ENCODE measurements around the gene HSD17B8.

HSD17B8 gene

DNA sequence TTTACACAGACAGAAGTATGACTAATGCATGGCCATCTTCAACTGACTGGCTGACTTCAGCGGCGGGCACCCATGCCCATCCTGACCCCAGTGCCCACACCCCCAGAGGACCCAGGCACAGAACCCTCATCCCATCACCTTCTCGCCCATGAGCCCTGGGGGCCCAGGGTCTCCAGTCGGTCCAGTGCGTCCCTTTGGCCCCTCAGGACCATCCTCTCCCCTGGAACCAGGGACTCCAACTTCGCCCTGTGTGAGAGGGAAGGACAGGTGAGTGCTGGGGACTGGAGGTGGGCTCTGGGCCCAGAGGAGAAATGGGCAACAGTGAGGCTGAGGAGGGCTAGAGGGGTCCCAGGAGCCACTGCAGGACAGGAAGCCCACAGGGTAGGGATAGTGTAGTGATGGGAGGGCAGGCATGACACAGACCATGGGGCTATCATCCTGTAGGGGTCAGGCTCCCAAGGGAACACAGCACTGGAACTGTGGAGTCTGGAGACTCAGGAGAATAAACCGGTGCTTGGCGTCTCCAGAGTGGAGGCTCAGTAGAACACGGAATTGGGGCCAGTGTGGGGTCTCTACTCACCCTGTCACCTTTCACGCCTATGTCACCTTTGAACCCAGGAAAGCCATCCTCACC is 28.9 kb upstream of the HSD17B8 start:
- H3K4me3 ChIP-seq (replicated peaks in 1 of 2; ENCODE audit: low read depth in 2 of 2, low read length in 2 of 2): no peak overlapping the region
- TF ChIP-seq, protein P1, sequence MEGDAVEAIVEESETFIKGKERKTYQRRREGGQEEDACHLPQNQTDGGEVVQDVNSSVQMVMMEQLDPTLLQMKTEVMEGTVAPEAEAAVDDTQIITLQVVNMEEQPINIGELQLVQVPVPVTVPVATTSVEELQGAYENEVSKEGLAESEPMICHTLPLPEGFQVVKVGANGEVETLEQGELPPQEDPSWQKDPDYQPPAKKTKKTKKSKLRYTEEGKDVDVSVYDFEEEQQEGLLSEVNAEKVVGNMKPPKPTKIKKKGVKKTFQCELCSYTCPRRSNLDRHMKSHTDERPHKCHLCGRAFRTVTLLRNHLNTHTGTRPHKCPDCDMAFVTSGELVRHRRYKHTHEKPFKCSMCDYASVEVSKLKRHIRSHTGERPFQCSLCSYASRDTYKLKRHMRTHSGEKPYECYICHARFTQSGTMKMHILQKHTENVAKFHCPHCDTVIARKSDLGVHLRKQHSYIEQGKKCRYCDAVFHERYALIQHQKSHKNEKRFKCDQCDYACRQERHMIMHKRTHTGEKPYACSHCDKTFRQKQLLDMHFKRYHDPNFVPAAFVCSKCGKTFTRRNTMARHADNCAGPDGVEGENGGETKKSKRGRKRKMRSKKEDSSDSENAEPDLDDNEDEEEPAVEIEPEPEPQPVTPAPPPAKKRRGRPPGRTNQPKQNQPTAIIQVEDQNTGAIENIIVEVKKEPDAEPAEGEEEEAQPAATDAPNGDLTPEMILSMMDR (IDR thresholded peaks at IDR 0.05; ENCODE audit: low read depth, low read length): no peak
- DNase-seq (ENCODE audit: low read depth in 2 of 2): no peak

DNA sequence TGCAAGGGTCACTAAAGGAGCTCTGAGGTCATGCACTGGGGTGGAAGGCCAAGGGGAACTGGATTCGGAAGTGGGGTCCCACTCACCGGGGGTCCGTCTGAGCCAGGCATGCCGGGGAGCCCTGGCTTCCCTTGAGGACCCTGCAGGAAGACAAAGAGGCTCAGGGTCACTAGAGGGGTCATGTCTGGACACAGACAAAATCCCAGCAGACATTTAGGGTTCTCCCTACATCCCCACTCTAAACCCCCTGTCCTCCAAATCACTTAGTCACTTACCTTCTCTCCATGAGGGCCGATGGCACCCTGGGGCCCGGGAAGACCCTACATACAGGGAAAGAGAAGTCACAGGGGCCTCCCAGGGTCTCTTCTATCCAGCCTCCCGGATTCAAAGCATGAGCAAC is 27.5 kb upstream of the HSD17B8 start:
- TF ChIP-seq, protein P1 (IDR thresholded peaks at IDR 0.05; ENCODE audit: low read depth, low read length): no peak

DNA sequence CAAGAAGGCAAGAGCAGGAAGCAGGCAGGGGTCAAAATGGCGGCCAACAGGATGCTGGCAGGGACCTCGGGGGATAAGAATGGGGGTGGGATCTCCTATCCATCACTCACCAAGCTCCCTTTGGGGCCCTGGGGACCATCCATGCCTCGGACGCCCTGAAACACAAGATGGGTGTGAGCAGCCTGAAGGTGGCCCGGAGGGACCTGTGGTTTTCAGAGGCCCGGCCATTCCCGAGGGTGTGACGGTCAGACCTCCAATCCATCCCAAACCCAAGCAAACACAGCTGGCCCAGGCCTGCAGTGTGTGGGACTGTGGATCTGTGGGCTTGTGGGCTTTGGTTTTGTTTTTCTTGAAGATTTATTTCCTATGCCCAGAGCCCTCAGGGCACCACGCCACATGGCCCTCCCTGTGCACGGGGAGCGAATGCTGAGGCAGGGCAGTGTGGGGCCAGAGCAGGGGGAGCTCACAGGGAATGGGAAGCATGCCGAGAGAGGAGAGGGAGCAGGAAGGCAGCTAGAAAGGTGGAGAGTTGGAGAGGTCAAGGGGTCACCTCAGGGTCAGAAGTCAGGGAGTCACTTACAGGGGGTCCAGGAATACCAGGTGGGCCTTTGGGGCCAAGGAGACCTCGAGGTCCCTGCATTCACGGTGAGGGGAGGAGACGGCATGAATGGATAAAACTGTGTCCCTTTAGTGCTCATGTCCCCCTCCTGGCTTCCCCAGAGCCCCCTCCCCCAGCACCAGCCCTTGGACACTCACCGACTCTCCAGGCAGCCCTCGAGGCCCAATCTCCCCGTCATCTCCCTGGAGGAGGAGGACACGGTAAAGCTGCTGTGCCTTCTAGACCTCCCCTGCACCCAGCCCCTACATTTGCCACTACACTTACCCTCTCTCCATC is 26.7 kb upstream of the HSD17B8 start:
- DNase-seq (ENCODE audit: low read depth in 2 of 2): no peak
- H3K4me3 ChIP-seq (replicated peaks in 1 of 2; ENCODE audit: low read depth in 2 of 2, low read length in 2 of 2): no peak overlapping the region
- TF ChIP-seq, protein P1 (IDR thresholded peaks at IDR 0.05; ENCODE audit: low read depth, low read length): no peak

More for the DNA sequence above, 27.5 kb upstream of the HSD17B8 start:
- no peak overlapping the region for H3K4me3 ChIP-seq (replicated peaks in 1 of 2; ENCODE audit: low read depth in 2 of 2, low read length in 2 of 2)
- DNase-seq (ENCODE audit: low read depth in 2 of 2): no peak

DNA sequence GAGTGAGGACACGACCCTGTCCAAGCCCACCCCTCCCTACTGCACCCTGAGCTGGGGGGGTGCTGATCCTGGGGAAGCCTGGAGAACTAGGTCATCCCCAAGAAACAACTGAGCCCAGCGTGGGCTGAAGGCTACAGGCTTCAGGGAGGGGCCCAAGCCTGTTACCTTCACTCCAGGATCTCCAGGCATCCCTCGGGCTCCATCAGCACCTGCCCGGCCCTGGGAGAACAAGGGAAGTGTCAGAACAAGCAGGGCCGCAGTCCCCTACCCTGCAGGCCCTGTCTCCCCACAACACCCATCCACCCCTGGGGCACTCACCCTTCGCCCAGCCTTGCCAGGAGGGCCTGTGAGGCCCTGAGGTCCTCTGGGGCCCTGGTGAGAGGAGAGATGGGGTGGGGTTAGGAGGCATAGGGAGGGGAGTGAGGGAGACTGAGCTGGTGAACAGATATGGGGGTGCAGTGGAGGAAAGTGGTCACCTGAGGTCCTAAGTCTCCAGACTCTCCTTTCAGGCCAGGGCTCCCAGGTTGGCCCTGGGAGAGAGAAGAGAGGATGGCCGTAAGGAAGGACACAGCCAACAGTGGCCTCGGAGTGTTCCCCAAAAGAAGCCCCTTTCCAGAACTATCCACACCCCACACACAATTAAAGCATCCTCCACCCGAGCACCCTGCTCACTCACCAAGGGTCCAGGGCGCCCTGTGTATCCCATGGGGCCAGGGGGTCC is 25.5 kb upstream of the HSD17B8 start:
- H3K4me3 ChIP-seq (replicated peaks in 1 of 2; ENCODE audit: low read depth in 2 of 2, low read length in 2 of 2): no peak overlapping the region
- DNase-seq (ENCODE audit: low read depth in 2 of 2): no peak
- TF ChIP-seq, protein P1 (IDR thresholded peaks at IDR 0.05; ENCODE audit: low read depth, low read length): no peak

DNA sequence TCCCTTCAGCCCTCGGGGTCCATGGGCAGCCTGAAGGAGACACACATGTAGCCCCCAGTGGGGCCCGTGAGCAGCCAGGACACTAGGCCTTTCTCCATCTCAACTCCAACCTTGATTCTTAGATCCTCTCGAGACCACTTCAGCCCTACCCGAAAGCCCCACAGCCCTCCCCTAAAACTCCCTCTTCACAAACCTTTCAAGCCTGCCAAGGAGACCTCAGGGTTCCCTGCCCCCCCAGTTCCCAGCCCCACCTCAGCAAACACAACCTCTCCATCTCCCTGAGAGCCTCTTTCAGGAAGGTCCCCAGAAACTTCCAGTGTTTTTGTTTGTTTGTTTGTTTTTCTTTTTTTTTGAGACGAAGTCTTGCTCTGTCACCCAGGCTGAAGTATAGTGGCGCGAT is 23.3 kb upstream of the HSD17B8 start:
- TF ChIP-seq, protein P1 (IDR thresholded peaks at IDR 0.05; ENCODE audit: low read depth, low read length): no peak
- no peak overlapping the region for H3K4me3 ChIP-seq (replicated peaks in 1 of 2; ENCODE audit: low read depth in 2 of 2, low read length in 2 of 2)
- no peak for DNase-seq (ENCODE audit: low read depth in 2 of 2)

DNA sequence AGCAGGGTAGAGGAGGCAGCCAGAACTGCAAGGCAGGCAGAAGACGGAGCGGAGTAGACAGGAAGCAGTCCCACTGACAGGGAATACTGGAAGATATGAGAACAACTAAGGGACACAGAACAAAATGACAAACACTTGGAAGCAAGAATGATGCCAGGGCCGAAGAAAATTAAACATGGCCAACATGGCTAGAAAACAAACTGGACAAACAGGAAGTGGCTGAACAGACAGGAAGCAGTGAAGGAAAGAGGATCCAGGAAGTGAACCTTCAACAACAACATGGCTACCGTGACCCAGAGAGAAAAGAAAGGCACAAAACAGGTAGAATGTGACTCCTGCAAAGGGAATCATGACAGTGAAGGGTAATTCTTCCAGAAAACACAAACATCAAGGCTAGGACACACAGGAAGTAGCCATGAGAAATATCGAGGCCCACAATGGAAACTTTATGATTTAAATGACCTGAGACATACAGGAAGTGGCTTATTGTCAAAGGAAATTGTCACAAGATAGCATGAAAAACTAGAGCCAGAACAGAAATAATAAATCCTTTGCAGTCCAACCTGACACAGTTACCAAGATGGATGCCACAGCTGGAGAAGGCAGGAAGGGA is 21.3 kb upstream of the HSD17B8 start:
- no peak overlapping the region for H3K4me3 ChIP-seq (replicated peaks in 1 of 2; ENCODE audit: low read depth in 2 of 2, low read length in 2 of 2)
- no peak for DNase-seq (ENCODE audit: low read depth in 2 of 2)
- TF ChIP-seq, protein P1 (IDR thresholded peaks at IDR 0.05; ENCODE audit: low read depth, low read length): no peak

All from cardiac fibroblast (primary cell).